IMR-90 (cell line): ENCODE results near the gene GLP2R. TPM values are rescaled to one million over a fixed set of nuclear protein-coding genes. Genes with fewer than 3 reads are reported as not detected.
A peak's percentile ranks its signal among the peaks of the same experiment; 100 is the strongest.

Experiments
- ATAC-seq: fragments of 200-7000 bp; cut with Tn5 transposase; 2 replicates; pipeline ENCODE4 v1.9.1; 2020; ENCODE audit warnings: low read depth, mild to moderate bottlenecking, moderate library complexity
- BruUV-seq: library from RNA; stranded (reverse); fragments of 400-500 nt; replicated peaks from 2 replicates; lab custom pipeline; 2021; lab: Mats Ljungman, UMichigan
- CTCF ChIA-PET: fragments of 300-600 bp; formaldehyde crosslinking; extraction: SDS; loops from one replicate; lab custom pipeline; 2021; ENCODE audit warnings: antibody characterized with exemption; lab: Yijun Ruan, JAX
- POLR2A ChIA-PET: fragments of 300-600 bp; sonication (Branson Sonifier 250); formaldehyde crosslinking; loops from one replicate; lab custom pipeline; 2022; ENCODE audit warnings: antibody characterized with exemption; ENCODE audit not compliant: unreplicated experiment; lab: Charles Lee
- DNase-seq: peaks from one replicate; pipeline ENCODE4 v3.0.0; 2013
- H2AFZ ChIP-seq: replicated peaks from 2 replicates; pipeline ENCODE3; 2013; ENCODE audit warnings: low read length, mild to moderate bottlenecking; ENCODE audit not compliant: poor library complexity
- H2AK5ac ChIP-seq: 2 replicates; pipeline ENCODE4 v1.6.1; 2013; ENCODE audit warnings: low read depth, low read length, inconsistent platforms
- H2AK9ac ChIP-seq: replicated peaks from 2 replicates; pipeline ENCODE3; 2013; ENCODE audit warnings: mild to moderate bottlenecking, low read depth, low read length, moderate library complexity; ENCODE audit not compliant: poor library complexity
- H2BK120ac ChIP-seq: 2 replicates; pipeline ENCODE4 v1.6.1; 2013; ENCODE audit warnings: low read depth, low read length, inconsistent platforms
- H2BK15ac ChIP-seq: 3 replicates; pipeline ENCODE4 v1.6.1; 2013; ENCODE audit warnings: low read depth, low read length, inconsistent platforms
- H2BK20ac ChIP-seq: 2 replicates; pipeline ENCODE4 v1.6.1; 2013; ENCODE audit warnings: low read depth, mild to moderate bottlenecking, inconsistent platforms, low read length, moderate library complexity
- H2BK5ac ChIP-seq: 2 replicates; pipeline ENCODE4 v1.6.1; 2013; ENCODE audit warnings: mild to moderate bottlenecking, low read depth, low read length, inconsistent platforms; ENCODE audit not compliant: poor library complexity, severe bottlenecking
- H3K14ac ChIP-seq: replicated peaks from 2 replicates; pipeline ENCODE4 v1.6.1; 2013; ENCODE audit warnings: low read depth, low read length, inconsistent platforms
- H3K18ac ChIP-seq: 2 replicates; pipeline ENCODE4 v1.6.1; 2013; ENCODE audit warnings: low read depth, low read length, control low read depth
- H3K23ac ChIP-seq: 2 replicates; pipeline ENCODE4 v1.6.1; 2013; ENCODE audit warnings: low read depth, low read length, inconsistent platforms
- H3K27ac ChIP-seq: 2 replicates; pipeline ENCODE4 v1.5.1; 2013; ENCODE audit warnings: mild to moderate bottlenecking, control low read depth, low read length; ENCODE audit not compliant: insufficient read depth
- H3K27me3 ChIP-seq: 2 replicates; pipeline ENCODE4 v1.6.1; 2013; ENCODE audit warnings: low read length; ENCODE audit not compliant: control insufficient read depth, insufficient read depth
- H3K36me3 ChIP-seq: 2 replicates; pipeline ENCODE4 v1.6.1; 2013; ENCODE audit warnings: low read length, mixed read lengths; ENCODE audit not compliant: control insufficient read depth, insufficient read depth
- H3K4ac ChIP-seq: 2 replicates; pipeline ENCODE4 v1.6.1; 2013; ENCODE audit warnings: low read depth, low read length, inconsistent platforms
- H3K4me1 ChIP-seq: 2 replicates; pipeline ENCODE4 v1.6.1; 2013; ENCODE audit warnings: low read length, mixed read lengths; ENCODE audit not compliant: control insufficient read depth, insufficient read depth
- H3K4me2 ChIP-seq: 2 replicates; pipeline ENCODE4 v1.6.1; 2013; ENCODE audit warnings: low read depth, mild to moderate bottlenecking, control low read depth, low read length, moderate library complexity
- H3K4me3 ChIP-seq: 2 replicates; pipeline ENCODE4 v1.5.1; 2013; ENCODE audit warnings: low read depth, mild to moderate bottlenecking, control low read depth, low read length, moderate library complexity; ENCODE audit not compliant: insufficient read depth
- H3K56ac ChIP-seq: 2 replicates; pipeline ENCODE4 v1.6.1; 2013; ENCODE audit warnings: low read length, inconsistent platforms; ENCODE audit not compliant: insufficient read depth; ENCODE audit errors: extremely low read depth
- H3K79me1 ChIP-seq, 2 experiments: 2 replicates each; pipeline ENCODE4 v1.6.1; 2013; ENCODE audit warnings: low read length in 2 of 2, inconsistent platforms in 1 of 2, low read depth in 1 of 2
- H3K9ac ChIP-seq: 2 replicates; pipeline ENCODE4 v1.6.1; 2013; ENCODE audit warnings: low read depth, low read length, control low read depth
- H3K9me1 ChIP-seq: 2 replicates; pipeline ENCODE4 v1.6.1; 2013; ENCODE audit warnings: low read length, inconsistent platforms; ENCODE audit not compliant: insufficient read depth
- H3K9me3 ChIP-seq: 2 replicates; pipeline ENCODE4 v1.6.1; 2013; ENCODE audit warnings: low read length; ENCODE audit not compliant: control insufficient read depth, insufficient read depth
- H4K20me1 ChIP-seq: 2 replicates; pipeline ENCODE4 v1.6.1; 2013; ENCODE audit warnings: low read length, inconsistent platforms; ENCODE audit not compliant: insufficient read depth
- H4K5ac ChIP-seq: 2 replicates; pipeline ENCODE4 v1.6.1; 2013; ENCODE audit warnings: mild to moderate bottlenecking, low read depth, low read length, control low read depth
- H4K8ac ChIP-seq, 2 experiments: 2 replicates each; pipeline ENCODE4 v1.6.1; 2013; ENCODE audit warnings: low read depth in 2 of 2, low read length in 2 of 2, control low read depth in 1 of 2, inconsistent platforms in 1 of 2
- H4K91ac ChIP-seq: 2 replicates; pipeline ENCODE4 v1.6.1; 2013; ENCODE audit warnings: low read depth, low read length, inconsistent platforms; ENCODE audit not compliant: insufficient read depth
- ELK1 ChIP-seq: fragments of 150-350 bp; IDR thresholded peaks from 2 replicates; pipeline ENCODE4 v1.6.1; 2016; ENCODE audit warnings: low read depth, mild to moderate bottlenecking, low read length, moderate library complexity, borderline replicate concordance
- MAFK ChIP-seq: IDR thresholded peaks from 2 replicates; pipeline ENCODE4 v1.6.1; 2012; ENCODE audit warnings: low read depth, low read length, improper control_type of control experiment
- NFE2L2 ChIP-seq: fragments of 150-350 bp; IDR thresholded peaks from 2 replicates; pipeline ENCODE4 v1.6.1; 2016; ENCODE audit warnings: low read depth, mild to moderate bottlenecking, low read length
- RAD21 ChIP-seq: IDR thresholded peaks from 2 replicates; pipeline ENCODE4 v1.6.1; 2012; ENCODE audit warnings: low read length, improper control_type of control experiment
- RCOR1 ChIP-seq: IDR thresholded peaks from 2 replicates; pipeline ENCODE4 v1.6.1; 2012; ENCODE audit warnings: mild to moderate bottlenecking, low read length, improper control_type of control experiment; ENCODE audit not compliant: insufficient replicate concordance
- SMC3 ChIP-seq: fragments of 150-350 bp; IDR thresholded peaks from 2 replicates; pipeline ENCODE4 v1.6.1; 2016; ENCODE audit warnings: low read depth, mild to moderate bottlenecking, antibody characterized with exemption, low read length, moderate library complexity
- WGBS, 2 experiments: methylation state at CpG; one replicate each; pipeline versions ENCODE4 v1.1.5 to v1.1.7; 2013; ENCODE audit warnings: missing lambda C conversion rate in 2 of 2; ENCODE audit not compliant: insufficient read length in 1 of 2; ENCODE audit errors: extremely low coverage in 2 of 2; 5-methylcytosine and 5-hydroxymethylcytosine counted together
- dilution Hi-C: fragments of 300-500 bp; cut with HindIII; formaldehyde crosslinking; loops from one replicate; pipeline ENCODE4 v1.14.3; 2018; ENCODE audit warnings: low sequenced_read_pairs; ENCODE audit not compliant: unreplicated experiment
- in situ Hi-C: fragments of 300-500 bp; cut with MboI; formaldehyde crosslinking; loops from 3 replicates; pipeline ENCODE4 v1.14.3; 2019; ENCODE audit warnings: low sequenced_read_pairs, inconsistent platforms, mixed read lengths
- intact Hi-C: fragments of 100-400 bp; cut with micrococcal nuclease; formaldehyde crosslinking; loops from 2 replicates; pipeline ENCODE4 v1.10.0; 2022
- polyA plus RNA-seq, 3 experiments: library from polyadenylated mRNA; depleted of rRNA; stranded (reverse); fragments of >200 nt; gene quantifications; 2 replicates each; pipeline ENCODE4 v1.2.3, GENCODE V29; 2012; ENCODE audit warnings: low replicate concordance in 1 of 3
- total RNA-seq: library from RNA; depleted of rRNA; stranded (reverse); fragments of >200 nt; gene quantifications from 2 replicates; pipeline ENCODE4 v1.2.3, GENCODE V29; 2012

GLP2R gene
- total and polyA plus RNA-seq, 2 of the 4 experiments (the other 2 are of a cell fraction): 0.07 TPM; not detected in 1

DNA sequence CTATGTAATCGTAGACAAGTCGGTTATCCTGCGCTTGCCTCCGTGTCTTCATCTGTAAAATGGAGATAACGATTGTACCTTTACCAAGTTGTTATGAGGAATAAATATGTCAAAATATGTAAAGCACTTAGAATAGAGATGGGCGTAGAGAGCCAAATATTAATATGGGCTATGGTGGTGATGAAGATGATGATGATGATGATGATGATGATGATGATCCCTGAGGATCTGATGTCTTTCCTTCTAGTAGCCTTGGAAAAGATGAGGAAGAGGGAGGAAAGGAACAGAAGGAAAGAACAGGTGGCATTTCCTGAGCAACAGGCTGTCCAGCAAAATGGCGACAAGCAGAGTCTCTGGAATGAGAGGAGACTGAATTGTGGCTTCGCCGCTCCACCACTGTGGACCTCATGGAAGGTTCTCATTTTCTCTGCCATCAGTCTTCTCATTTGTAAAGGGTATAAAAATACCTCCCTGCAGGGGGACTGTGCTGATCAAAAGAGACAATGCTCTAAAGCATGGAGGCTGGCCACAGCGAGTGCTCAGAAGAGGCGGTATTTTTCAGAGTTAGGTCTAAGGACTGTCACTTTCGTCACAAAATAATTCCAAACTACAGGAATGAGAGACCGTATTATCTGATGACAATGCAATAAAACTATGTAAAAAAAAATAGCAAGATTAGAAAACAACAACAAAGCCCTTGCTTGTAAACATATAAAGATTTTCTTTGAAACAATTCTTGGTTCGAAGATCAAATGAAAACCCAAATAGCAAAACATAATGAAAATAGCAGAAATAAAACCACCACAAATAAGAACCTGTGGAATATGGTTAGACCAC is 96.5 kb downstream of the GLP2R start:
- Histone ChIP-seq H3K56ac (no peak overlapping the region), H4K91ac (no peak overlapping the region), H3K79me1 (no peaks in the 10 kb centered on the region), H4K8ac (no peak overlapping the region), H3K9me1 (no peaks in the 10 kb centered on the region), H4K20me1 (no peaks in the 10 kb centered on the region), H3K14ac (no peak overlapping the region), H2AK5ac (no peak overlapping the region), H2BK15ac (no peak overlapping the region), H2BK5ac (no peak overlapping the region), H3K18ac (no peak overlapping the region), H2BK20ac (no peak overlapping the region), H3K9ac (no peak overlapping the region), H3K4me1 (peaks cover 2% of the 10 kb centered on the region; the same call in 1 of the 2 replicates), H3K23ac (no peak overlapping the region), H3K36me3 (peaks cover 7% of the 10 kb centered on the region; the same call in 1 of the 2 replicates), H2BK120ac (no peak overlapping the region), H3K4ac (no peak overlapping the region), H3K9me3 (no peaks in the 10 kb centered on the region), H3K4me2 (no peak overlapping the region), H2AFZ (no peak overlapping the region), H3K4me3 (no peak overlapping the region), H4K5ac (no peak overlapping the region), H2AK9ac (no peak overlapping the region), H3K27me3 (no peaks in the 10 kb centered on the region), H3K27ac (no peak overlapping the region)
- CTCF ChIA-PET: interaction anchor here (0.6 kb wide), 1 partner anchor 233 kb away, joined by 4 read pairs; no protein-coding TSS in a partner anchor
- POLR2A ChIA-PET: no interaction called here
- ATAC-seq (no peak), DNase-seq (no peak)
- no TSS peak for BruUV-seq
- 100% methylated on average over 1 of the region's 14 CpGs; no CpG with 5 or more reads in 1 of the 2 experiments for WGBS, 2 experiments
- dilution Hi-C loops: no loop called here
- TF ChIP-seq RAD21: no peak
- TF ChIP-seq RCOR1: no peak
- TF ChIP-seq ELK1: no peak
- no peak for TF ChIP-seq NFE2L2
- TF ChIP-seq MAFK: peak; percentile 49
- TF ChIP-seq SMC3: no peak
- intact Hi-C loops: no loop called here
- in situ Hi-C loops: loop anchor here (5.0 kb wide), 1 partner anchor 690 kb away; no protein-coding TSS in a partner anchor
